ENCODE results near the gene CD2BP2. TPM values are rescaled to one million over a fixed set of nuclear protein-coding genes. Genes with fewer than 3 reads are reported as not detected.

Gene CD2BP2
- total RNA-seq, 1 donor from 2014 or later: 65.1 TPM

DNA sequence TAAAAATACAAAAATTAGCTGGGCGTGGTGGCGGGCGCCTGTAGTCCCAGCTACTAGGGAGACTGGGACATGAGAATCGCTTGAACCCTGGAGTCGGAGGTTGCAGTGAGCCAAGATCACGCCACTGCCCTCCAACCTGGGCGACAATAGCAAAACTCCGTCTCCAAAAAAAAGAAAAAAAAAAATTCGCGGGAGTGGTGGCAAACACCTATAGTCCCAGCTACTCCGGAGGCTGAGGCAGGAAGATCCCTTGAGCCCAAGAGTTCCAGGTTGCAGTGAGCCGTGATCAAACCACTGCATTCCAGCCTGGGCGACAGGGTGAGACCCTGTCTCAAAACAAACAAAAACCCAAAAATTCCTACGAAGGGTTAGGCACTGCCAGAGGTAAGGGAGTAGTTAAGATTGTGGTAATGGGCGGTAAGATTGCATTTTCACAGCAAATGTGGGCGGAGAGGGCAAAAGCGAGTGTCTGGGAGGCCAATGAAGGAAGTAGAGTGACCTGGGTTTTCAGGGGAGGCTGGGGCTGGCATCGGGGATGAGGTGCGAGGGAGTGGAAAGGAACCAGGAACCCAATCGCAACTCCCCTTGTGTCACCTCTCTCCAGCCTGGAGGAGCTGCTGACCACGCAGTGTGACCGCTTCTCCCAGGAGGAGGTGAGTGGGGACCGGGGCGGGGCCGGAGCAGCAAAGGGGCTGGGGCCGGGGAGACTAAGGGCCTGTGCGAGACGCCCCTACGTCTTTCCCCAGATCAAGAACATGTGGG, 22.1 kb upstream of the CD2BP2 start:
- peak overlapping the region; percentile 100 for H3K27ac Mint-ChIP-seq (ENCODE audit: unreplicated experiment)
- DNase-seq (ENCODE audit: extremely low spot score, unreplicated experiment): no peak
- H3K4me1 Mint-ChIP-seq (ENCODE audit: unreplicated experiment): peaks cover 30% of the 10 kb centered on the region
- H3K9me3 Mint-ChIP-seq (ENCODE audit: unreplicated experiment): no peaks in the 10 kb centered on the region
- no peaks in the 10 kb centered on the region for H3K36me3 Mint-ChIP-seq (ENCODE audit: unreplicated experiment)
- H3K4me3 Mint-ChIP-seq (ENCODE audit: unreplicated experiment): peak overlapping the region; percentile 98
- no peak for TF ChIP-seq CTCF (IDR thresholded peaks at IDR 0.05)
- H3K27me3 Mint-ChIP-seq (ENCODE audit: unreplicated experiment): no peaks in the 10 kb centered on the region

GRCh38 chr16:30376461-30376902, 21.4 kb upstream of the CD2BP2 start:
- no peaks in the 10 kb centered on the region for H3K27me3 Mint-ChIP-seq (ENCODE audit: unreplicated experiment)
- no peaks in the 10 kb centered on the region for H3K9me3 Mint-ChIP-seq (ENCODE audit: unreplicated experiment)
- H3K27ac Mint-ChIP-seq (ENCODE audit: unreplicated experiment): no peak overlapping the region
- TF ChIP-seq CTCF (IDR thresholded peaks at IDR 0.05): no peak
- H3K36me3 Mint-ChIP-seq (ENCODE audit: unreplicated experiment): no peaks in the 10 kb centered on the region
- no peak overlapping the region for H3K4me3 Mint-ChIP-seq (ENCODE audit: unreplicated experiment)
- peaks cover 33% of the 10 kb centered on the region for H3K4me1 Mint-ChIP-seq (ENCODE audit: unreplicated experiment)
- DNase-seq (ENCODE audit: extremely low spot score, unreplicated experiment): no peak

DNA sequence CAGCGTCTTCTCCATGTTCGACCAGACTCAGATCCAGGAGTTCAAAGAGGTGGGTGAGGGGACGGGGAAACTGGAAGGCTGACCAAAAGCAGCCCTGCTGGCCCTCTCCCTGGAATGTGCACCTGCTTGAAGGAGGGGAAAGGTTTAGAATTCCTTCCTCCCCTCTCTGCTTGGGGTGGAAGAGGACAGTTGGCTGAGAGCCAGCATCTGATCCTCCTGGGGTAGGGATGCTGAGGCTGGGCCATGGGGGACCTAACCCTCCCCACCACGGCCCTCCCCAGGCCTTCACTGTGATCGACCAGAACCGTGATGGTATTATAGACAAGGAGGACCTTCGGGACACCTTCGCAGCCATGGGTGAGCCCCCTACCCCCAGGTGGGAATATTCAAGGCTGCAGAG, 20.8 kb upstream of the CD2BP2 start:
- Mint-ChIP-seq H3K27me3 (ENCODE audit: unreplicated experiment) (no peaks in the 10 kb centered on the region), H3K36me3 (ENCODE audit: unreplicated experiment) (no peaks in the 10 kb centered on the region), H3K4me3 (ENCODE audit: unreplicated experiment) (no peak overlapping the region), H3K9me3 (ENCODE audit: unreplicated experiment) (no peaks in the 10 kb centered on the region), H3K27ac (ENCODE audit: unreplicated experiment) (no peak overlapping the region), H3K4me1 (ENCODE audit: unreplicated experiment) (peaks cover 38% of the 10 kb centered on the region)
- DNase-seq (ENCODE audit: extremely low spot score, unreplicated experiment): no peak
- no peak for TF ChIP-seq CTCF (IDR thresholded peaks at IDR 0.05)

DNA sequence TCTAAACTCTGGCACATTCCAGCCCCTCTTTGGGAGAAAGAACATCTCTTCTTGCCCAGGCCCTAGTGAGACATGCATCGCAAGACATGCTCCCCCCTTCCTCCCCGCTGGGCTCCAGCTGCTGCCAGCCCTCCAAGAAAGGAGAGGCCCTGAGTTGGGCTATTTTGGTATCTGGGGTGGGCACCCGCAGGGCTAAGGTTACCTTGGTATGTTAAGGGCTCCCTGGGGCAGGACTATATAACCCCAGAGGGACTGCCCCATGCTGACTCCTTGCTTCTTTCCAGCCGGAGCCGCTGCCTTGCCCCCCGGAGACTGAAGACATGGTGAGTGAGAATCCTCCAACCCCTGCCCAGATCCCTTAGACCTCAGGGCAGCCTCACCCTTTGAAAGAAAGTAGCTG, 19.4 kb upstream of the CD2BP2 start, which contains the start of gene MYL11:
Gene MYL11, plus strand, starts transcription at position 265 of the 400 bp plus-strand sequence. Its CDS starts 56 bp downstream, at position 321.
- no peaks in the 10 kb centered on the region for H3K9me3 Mint-ChIP-seq (ENCODE audit: unreplicated experiment)
- H3K27ac Mint-ChIP-seq (ENCODE audit: unreplicated experiment): no peak within 1 kb of the TSS
- no peaks in the 10 kb centered on the region for H3K27me3 Mint-ChIP-seq (ENCODE audit: unreplicated experiment)
- H3K4me3 Mint-ChIP-seq (ENCODE audit: unreplicated experiment): no peak within 1 kb of the TSS
- peaks cover 32% of the 10 kb centered on the region for H3K4me1 Mint-ChIP-seq (ENCODE audit: unreplicated experiment)
- DNase-seq (ENCODE audit: extremely low spot score, unreplicated experiment): no peak
- H3K36me3 Mint-ChIP-seq (ENCODE audit: unreplicated experiment): no peaks in the 10 kb centered on the region
- no peak for TF ChIP-seq CTCF (IDR thresholded peaks at IDR 0.05)

DNA sequence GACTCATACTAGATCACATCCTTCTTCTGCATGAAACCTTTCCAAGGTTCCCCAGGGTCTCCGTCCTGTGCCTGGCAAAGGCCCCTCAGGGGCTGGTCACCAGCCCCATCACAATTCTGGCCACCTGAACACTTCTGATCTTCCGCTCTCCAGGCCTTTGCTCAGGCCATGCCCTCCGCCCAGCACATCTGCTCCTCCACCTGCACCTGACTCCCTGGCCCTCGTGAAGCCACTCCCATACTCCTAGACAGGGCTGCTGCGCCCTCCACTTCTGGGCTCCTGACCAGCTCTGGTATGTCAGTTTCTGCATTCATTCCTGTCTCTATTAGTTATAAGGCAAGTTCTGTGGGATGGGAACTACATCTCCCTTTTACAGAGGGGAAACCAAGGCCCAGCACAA, 17.6 kb upstream of the CD2BP2 start:
- Mint-ChIP-seq H3K4me3 (ENCODE audit: unreplicated experiment) (peak overlapping the region; percentile 33), H3K36me3 (ENCODE audit: unreplicated experiment) (no peaks in the 10 kb centered on the region), H3K4me1 (ENCODE audit: unreplicated experiment) (peaks cover 32% of the 10 kb centered on the region), H3K27ac (ENCODE audit: unreplicated experiment) (no peak overlapping the region), H3K9me3 (ENCODE audit: unreplicated experiment) (no peaks in the 10 kb centered on the region), H3K27me3 (ENCODE audit: unreplicated experiment) (no peaks in the 10 kb centered on the region)
- no peak for DNase-seq (ENCODE audit: extremely low spot score, unreplicated experiment)
- TF ChIP-seq CTCF (IDR thresholded peaks at IDR 0.05): no peak
